DMS153 treated with DMSO at 0.1 percent for 48 hours (cell line): ENCODE measurements around the gene ADCY1.

ENCODE experiments used
- DNase-seq: peaks from one replicate; lab custom pipeline; 2025; ENCODE audit not compliant: unreplicated experiment; lab: John Stamatoyannopoulos, UW

ADCY1 gene

DNA sequence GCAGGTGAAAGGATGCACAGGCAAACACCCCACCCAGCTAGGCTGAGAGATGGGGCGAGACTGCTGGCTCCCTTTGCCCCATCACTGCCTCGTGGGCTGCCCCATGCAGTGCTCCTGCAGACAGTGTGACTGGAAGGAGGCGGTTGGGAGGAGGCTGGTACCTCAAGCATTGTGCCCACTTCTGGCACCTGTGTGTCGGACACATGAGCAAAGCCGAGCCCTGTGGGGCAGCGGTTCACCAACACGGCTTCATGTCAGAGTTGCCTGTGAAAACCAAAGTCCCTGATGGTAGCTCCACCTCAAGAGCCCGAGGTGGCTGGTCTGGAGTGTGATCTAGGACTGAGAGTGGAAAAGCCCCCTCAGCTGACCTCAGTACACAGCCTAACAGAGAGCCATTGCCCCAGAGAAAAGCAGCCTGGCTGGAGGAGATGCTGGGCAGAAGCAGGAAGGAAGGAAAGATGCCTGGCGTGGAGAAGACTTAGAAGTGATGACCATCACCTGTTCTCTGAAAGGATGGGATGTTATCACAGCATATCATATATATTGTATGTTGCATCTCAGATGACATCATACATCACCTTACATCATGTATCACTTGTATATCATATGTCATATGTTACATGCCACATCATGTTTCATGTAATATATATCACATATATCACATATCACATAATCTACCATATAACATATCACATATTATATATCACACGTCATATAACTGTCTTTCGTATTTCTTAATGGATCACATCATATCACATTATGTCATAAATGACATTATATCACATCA is 75.6 kb downstream of the ADCY1 start:
- DNase-seq, result no peak

DNA sequence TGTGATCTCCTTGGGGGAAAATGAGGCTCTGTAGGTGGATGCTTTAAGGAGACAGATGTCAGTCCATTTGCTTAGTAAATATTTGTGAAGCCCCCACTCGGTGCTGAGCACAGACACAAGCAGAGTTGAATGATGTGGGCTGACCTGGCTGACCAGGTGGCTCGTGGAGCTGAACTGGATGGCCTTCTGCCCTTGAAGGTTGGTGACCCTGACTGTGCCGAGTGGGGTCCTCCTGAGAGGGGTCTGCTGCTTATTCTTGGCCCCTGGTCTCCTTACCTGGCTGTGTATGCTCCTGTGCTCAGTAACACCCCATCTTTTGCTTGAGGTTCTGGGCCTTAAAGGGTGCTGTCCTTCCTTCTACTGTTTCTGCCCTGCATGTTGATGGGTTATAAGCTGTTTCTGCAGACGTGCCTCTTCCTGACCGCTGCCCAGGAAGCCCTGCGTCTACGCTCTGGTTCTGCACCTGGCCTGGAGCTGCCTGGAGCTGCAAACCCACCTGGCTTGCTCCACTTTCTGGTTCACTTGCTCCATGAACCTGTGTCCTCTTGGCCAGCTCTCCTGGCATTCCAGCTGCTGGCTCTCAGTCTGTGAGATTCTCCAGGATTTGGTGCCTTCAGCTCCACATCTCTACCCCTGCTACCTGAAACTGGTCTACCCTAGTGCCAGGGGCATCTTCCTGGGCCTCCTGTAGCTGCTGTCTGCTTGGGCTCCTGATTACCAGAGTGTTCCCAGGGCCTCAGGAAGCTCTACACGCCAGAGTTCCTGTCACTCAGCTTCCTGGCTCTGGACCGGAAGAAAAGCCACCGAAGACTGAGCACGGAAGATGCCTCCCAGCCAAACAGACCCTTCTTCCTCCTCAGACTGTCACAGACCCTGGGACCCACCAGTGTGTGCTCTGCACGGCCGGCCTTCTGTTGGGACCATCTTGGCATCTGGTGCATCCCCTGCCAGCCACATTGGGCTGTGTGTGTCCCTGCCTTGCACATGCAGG is 76.5 kb downstream of the ADCY1 start:
- no peak for DNase-seq

DNA sequence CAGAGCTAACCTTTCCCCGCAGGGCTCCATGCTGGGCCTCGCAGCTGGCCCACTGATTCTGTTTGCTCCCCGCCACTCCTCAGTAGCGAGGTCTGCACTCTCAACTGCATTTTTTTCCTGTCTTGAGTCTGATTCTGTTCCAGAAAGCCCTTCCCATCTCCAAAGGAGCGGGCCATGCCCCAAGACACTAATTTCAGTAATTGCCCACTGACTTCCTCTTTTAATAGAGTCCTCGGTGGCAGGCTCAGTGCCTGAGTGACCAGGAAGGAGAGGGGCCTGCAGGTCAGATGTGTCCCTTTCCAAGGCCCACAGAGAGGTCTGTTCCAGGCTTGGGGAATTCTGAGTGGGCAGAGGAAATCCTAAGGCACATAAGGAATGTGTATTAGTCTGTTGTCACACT is 77.4 kb downstream of the ADCY1 start:
- DNase-seq, result no peak

DNA sequence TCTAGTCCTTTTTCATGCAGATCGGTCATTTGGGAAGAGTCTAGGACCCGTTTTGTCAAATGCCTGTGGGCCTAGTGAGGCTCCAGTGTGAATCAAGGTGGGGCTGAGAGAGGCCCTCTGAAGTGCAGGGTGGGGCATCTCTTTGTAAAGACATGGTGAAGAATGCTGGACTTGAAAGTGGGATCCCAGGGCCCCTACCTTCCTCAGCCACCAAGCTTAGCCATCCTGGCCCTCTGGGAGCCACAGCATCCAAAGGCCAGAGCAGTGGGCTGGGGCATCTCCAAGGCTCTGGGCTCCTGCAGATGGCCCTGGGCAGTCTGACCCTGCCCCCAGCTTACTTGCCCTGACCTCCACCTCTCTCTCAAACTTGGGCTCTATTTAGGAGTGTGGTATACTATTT is 78.5 kb downstream of the ADCY1 start:
- no peak for DNase-seq

DNA sequence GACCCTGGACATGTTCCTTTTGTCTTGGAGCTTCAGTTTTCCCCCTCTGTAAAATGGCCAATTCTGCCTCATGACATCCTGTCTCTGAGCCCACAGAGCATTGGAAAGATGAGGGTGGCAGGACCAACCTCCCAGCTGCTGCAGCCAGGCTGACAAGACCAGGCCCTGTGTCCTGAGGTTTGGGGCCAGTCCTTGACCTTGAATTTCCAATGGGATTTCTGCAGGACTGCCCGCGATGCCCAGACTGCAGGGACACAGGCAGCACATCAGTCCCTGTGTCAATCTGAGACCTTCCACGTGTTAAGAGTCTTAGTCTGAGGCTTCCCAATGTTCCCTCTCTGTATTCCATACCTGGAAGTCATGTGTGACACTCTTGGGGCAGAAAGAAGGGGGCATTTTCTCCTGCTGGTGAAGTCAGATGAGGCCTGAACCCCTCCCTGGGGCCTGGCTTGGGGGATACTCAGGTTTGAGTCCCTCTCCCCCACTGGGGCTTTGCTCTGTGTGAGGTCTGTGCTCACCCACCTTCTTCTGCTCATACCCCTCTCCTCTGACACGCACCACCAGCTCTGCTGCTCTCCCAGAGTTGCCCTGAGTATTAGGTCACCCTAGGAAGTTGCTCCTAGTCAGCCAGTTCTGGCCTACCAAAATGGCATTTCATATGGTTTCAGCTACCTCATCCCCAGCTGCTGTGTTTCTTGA is 79.2 kb downstream of the ADCY1 start:
- DNase-seq, result no peak

DNA sequence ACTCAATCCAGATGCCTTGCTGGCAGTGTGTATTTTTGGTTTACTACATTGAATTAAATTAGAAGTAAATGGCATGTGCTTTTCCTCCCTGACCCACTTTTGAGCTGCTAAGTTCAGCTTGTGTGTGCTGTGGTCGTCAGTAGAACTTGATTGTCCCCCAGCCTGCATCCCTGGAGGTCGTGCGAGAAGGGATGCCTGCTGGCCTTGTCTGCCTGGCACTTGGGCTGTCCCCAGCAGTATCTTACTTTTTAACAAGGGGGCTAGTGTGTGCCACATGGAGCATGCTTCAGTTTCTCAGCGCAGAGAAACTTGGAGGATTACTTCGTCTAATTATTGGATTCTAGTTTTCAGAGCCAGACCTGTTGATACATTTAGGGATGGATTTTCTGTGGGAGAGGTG is 80.2 kb downstream of the ADCY1 start:
- DNase-seq, result no peak

DNA sequence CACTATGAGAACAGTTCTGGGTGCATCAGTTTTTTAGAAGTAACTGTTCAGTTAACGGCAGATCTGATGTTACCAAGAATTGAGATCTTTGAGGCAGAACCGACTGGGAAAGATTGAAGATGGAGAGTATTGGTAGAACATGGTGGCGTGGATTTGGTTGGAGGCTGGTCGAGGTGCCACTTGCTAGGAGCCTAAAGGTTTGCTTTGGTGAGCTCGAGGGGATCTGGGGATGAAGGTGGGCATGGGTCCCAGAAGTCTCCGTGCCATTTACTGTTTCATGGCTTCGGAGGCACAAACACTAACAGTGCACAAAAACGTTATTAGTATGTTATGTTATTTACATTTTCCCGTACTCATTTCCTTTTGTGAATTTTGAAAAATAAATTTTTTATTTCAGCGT is 81.4 kb downstream of the ADCY1 start:
- no peak for DNase-seq

DNA sequence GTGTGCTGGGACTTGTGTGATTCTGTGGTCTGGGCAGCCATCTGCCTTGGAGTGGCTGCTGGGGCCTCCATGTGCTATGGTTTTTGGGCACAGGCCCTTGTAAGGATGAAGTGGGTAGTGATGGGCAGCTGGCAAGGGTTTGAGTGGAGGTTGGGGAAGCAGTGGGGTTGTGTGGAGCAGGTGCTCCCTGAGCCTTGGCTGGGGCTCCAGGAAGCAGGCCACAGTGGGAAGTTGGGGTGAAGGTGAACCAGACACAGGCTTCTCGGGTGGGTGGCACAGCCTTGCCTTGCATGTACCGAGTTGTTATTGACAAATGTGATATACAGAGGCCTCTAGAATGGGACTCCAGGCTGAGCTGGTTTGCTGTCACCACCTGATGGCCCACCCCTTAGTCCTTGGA is 82.3 kb downstream of the ADCY1 start:
- no peak for DNase-seq

DNA sequence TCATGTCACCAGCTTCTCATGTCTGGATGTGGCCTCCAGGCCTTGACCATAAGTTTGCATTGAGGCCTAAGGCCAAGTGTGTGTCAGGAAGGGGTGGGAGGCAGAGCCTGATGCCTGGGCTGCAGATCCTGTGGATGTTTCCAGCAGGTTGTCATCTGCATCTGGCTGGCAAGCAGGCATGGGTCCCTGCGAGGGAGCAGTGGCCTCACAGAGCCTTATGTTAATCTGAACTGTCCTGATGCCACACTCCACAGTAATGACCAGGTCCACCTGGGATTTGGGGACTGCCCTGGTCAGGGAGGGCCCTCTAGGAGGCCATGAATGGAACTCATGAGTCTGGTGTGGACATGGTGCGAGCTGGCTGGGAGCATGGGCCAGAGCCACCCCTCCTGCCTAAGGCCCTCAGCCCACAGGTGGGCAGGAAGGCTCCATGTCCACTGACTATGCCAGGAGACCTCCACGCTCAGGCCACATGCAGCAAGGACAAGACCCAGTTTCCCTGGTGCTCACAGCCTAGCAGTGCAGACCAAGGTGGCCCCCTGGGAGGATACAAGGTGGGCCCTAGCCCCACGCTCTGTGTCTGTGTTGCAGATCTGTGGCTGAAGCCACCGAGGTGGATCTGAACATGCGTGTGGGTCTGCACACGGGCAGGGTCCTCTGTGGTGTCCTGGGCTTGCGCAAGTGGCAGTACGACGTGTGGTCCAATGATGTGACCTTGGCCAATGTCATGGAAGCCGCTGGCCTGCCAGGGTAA is 83.1 kb downstream of the ADCY1 start:
- no peak for DNase-seq

DNA sequence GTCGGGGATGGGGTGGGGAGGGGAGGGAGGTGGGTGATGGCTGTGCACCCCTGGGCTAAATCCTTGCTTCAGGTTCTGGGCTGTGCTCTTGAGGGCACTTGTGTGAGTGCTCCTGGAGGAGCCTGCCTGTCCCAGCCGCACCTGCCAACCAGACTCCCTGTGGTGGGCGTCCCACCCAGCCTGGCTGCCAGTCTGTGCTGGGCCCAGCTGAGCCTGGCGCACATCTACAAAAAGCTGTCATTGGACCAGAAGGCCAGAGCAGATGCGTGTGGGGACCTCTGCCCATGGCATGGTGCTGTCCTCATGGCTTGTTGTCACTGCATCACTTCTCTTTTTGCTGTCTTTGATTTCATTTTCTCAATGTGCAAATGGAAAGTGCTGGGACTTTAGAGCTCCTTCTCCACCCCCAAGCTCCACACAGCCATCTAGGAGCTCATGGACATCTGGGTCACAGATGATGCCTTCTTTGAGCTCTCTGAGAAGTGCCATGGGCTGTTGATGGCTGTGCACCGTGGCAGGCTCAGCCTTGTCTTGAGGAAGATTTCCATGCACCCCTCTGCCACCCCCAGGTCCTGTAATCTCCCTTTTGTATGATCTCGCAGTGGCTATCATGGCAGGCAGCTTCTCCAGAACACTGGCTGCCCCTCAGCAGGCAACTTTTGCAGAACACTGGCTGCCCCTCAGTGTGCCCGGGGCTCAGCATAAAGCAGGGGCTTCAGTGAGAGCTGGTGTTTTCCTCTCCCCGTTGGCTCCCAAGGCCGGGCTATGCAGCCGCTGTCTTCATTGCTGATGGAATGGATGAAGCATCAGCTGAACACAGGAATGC is 83.9 kb downstream of the ADCY1 start:
- no peak for DNase-seq

DNA sequence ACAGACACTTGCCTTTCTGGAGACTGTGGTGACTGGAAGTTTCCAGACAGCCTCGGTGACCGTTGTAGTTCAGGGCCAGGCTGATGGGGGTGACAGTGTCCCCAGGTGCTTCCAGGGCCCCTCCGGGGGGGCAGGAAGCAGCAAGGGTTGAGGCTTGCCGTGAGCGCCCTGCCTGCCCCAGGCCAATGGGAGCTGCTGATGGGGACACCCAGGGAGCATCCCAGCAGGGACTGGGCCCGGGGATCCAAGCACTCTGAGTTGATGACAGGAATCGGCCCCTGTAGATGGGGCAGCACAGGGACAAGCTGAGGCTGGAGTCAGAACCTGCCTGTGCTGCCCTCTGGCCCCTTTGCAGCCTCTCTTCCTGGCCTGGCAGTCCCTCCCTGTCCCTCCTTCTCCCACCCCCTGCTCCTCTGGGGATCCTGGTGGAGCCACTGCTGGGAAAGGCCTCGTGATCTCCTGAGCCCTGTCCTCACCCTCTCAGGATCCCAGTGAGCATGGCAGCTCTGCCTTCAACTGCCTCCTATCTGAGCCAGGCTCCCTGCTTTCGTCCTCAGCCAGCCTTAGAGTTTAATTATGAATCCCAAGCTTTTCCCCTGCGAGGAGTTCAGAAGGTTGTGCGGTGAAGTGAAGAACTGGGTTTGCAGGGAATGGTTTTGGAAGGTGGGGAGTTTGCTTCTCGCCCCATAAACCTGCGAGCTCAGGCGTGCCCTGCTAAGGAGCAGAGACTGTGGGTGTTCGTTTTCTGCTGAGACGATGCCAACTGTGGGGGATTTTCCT is 84.7 kb downstream of the ADCY1 start:
- no peak for DNase-seq

DNA sequence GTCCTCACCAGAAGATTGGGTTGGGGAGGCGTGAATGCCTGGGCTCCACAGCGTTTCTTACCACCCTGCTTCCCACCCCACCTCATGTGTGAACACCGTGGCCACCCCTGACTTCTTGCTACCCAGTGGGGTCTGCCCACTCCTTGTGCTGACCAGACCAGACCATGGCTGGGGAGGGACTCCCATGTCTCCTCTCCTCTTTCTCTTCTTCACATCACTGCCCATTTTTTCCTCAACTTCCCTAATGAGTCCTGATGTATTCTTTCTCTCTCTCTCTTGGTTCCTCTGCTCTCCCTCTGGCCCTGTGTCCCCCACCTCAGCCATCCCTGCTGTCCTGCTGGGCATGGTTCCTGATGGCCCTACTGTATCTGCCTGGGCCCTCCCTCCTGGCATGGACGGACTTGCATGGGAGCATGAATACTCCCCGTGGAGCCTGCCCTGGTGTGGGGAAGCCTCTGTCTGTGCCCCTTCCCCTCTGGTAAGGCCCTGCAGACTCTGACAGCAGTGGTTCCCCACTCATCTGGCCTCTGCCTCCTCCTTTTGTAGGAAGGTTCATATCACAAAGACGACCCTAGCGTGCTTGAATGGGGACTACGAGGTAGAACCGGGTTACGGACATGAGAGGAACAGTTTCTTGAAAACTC is 85.5 kb downstream of the ADCY1 start:
- no peak for DNase-seq

DNA sequence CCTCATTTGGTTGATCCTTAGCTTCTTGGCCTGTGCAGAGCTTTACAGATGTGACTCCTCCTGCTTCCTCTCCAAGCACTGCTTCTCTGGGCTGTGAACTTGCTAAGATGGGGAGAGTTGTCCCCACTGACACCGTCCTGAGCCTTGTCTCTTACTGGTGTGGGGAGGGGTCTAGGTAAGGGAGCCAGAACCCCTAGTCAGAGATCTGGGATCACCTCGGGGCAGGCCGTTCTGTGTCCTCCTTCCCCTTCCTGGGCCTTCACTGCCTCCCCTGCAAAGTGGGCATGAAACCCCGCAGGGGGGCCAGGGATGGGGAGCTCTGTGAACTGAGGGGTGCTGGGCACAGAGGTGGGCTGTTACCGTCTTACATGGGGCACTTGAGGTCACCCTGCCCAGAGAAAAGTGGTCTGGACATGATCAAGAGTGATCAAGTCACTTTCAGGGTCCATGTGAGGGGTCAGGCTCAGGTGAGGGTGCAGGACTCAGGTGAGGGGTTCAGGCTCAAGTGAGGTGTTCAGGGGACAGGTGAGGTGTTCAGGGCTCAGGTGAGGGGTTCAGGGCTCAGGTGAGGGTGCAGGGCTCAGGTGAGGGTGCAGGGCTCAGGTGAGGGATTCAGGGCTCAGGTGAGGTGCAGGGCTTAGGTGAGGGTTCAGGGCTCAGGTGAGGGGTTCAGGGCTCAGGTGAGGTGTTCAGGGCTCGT is 86.2 kb downstream of the ADCY1 start:
- DNase-seq, result no peak

DNA sequence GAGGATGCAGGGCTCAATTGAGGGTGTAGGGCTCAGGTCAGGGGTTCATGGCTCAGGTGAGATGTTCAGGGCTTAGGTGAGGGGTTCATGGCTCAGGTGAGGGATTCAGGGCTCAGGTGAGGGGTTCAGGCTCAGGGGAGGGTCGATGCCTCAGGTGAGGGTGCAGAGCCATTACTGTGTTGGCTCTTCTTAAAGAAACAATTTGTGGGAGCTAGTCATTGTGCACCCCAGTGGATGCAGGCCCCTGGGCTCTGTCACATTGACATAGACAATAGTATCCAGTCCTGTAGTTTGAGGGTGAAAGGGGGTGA is 86.7 kb downstream of the ADCY1 start:
- DNase-seq, result no peak

DNA sequence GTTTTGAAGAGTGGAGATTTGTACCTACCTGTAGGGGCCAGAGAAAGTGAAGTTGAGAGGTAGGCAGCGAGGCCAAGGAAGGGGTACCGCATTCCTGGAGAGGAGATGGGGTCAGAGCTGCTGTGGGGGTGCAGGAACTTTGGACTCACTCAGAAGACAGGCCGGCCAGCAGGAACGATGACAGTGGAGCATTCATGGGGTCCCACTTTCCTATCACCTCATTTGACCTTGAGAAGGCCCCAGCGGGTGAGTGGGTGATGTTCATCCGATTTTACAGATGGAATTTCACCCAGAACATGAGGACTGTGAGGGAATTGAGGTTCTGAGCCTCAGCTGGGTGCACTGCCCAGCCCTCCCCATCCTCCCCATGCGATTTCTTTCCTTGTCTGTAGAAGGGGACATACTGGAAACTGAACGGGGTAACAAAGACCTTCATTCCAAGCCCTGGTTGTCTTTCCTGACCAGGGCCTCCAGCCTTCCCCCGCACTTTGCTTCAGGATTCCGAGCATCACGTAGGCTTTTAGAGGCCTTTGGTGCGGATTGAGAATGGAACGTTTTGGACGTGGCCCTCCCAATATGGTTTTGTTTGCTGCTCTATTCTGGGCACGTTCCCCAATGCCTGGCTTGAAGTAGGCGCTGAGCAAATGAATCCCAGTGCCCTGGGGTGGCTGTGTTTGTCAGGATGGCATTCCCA is 87.3 kb downstream of the ADCY1 start:
- no peak for DNase-seq

DNA sequence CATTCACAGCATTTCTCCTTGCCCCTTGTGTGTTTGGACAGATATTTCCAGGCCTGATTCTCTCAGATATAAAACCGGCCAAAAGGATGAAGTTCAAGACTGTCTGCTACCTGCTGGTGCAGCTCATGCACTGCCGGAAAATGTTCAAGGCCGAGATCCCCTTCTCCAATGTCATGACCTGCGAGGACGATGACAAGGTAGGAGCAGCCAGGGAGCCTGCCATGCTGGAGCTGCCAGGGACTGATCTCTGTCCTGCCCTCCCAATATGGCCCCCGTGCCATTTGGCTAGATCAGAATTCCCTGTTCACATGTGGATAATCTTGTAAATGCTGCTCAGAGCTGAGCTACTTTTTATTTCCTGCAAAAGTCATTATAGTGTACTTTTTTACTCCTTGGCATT is 87.8 kb downstream of the ADCY1 start:
- no peak for DNase-seq

DNA sequence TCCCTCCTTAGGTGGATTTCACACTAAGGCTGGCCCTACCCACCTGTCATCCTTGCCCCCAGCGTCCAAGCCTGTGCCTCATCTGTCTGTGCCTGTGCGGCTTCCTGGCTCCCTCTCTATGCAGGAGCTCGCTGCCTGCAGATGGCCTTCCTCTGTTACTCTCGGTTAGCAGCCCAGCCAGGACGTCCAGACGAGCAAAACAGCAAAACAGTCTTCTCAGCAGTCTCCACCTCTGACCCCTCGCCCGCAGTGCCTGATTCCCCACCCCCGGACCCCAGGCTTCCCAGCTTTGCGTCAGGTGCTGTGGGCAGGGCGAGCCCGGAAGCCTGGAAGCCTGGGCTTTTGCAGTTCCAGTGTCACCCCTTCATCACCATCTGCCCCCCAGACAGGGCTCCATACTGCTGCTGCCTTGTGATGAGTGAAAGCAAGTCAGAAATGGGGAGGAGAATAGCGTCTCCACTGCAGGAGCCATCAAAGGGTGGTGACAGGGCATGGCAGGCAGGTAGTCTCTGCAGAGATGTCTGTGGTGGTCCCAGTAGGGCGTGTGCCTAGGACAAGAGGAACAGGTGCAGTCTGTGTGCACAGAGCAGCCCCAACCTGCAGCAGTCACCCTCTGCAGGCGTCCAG is 88.5 kb downstream of the ADCY1 start:
- DNase-seq, result no peak
